Transverse colon (tissue), 4 donors: ENCODE results near the gene MAP4.

Experiments
- CTCF ChIP-seq, 5 experiments: fragments of 200-600 bp in 3 of 5; fragments of 450-650 bp in 2 of 5; sonication (generic) in 3 of 5; IDR thresholded peaks; 1 replicate in 2 of 5; 2 replicates in 3 of 5; pipeline ENCODE4 v1.5.1; 2016 to 2017; ENCODE audit warnings: antibody characterized with exemption in 5 of 5, inconsistent platforms in 3 of 5, mild to moderate bottlenecking in 2 of 5, moderate library complexity in 1 of 5
- EP300 ChIP-seq: sonication (generic); formaldehyde crosslinking; IDR thresholded peaks from one replicate; pipeline ENCODE4 v1.6.1; 2017; ENCODE audit warnings: antibody characterized with exemption, low read depth
- POLR2AphosphoS5 ChIP-seq, 3 donors: sonication (generic); formaldehyde crosslinking; IDR thresholded peaks; one replicate each; pipeline ENCODE4 v1.6.1; 2016; ENCODE audit warnings: antibody characterized with exemption in 3 of 3

GRCh38 chr3:47854267-47854666 is 161.9 kb downstream of the MAP4 start:
- TF ChIP-seq CTCF (IDR thresholded peaks at IDR 0.05) (no peak), EP300 (no peak), POLR2AphosphoS5 (IDR thresholded peaks at IDR 0.05) (no peak)
